ENCODE results near the gene KCTD2.

The KCTD2 gene

DNA sequence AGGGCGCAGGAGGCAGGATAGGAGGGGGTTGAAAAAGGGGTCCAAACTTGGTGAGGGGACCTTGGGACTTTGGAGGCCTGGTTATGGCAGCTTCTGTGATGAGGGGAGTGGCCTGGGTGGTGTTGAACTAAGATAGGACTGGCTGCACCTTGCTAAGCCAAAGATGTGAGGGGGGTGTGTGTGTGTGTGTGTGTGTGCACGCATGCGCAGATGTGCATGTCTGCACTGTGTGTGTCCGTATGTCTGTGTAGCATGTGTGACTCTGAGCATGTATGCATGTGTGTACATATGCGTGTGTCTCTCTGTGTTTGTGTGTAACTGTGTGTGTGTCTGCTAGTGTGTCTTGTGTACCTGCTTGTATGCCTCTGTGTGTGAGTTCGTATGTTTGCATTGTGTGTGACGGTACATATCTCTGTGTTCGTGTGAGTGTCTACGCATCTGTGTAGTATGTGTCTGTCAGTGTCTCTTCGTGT lies 44.9 kb downstream of the KCTD2 start:
- in situ Hi-C loops (cut with HindIII; ENCODE audit: low sequenced_read_pairs): no loop called here

GRCh38 chr17:75093548-75094158 lies 46.6 kb downstream of the KCTD2 start:
- DNase-seq (ENCODE audit: low read depth): no peak
- no peak overlapping the region for H3K4me3 ChIP-seq (ENCODE audit: low read depth, low read length)
- in situ Hi-C loops (cut with HindIII; ENCODE audit: low sequenced_read_pairs): no loop called here
- TF ChIP-seq CTCF (IDR thresholded peaks at IDR 0.05; ENCODE audit: low read depth, low read length, missing control alignments): no peak

More for the DNA sequence above, 44.9 kb downstream of the KCTD2 start:
- DNase-seq (ENCODE audit: low read depth): no peak
- no peak for TF ChIP-seq CTCF (IDR thresholded peaks at IDR 0.05; ENCODE audit: low read depth, low read length, missing control alignments)
- no peak overlapping the region for H3K4me3 ChIP-seq (ENCODE audit: low read depth, low read length)

- in situ Hi-C loops (cut with HindIII; ENCODE audit: low sequenced_read_pairs): no loop called here
- H3K4me3 ChIP-seq (ENCODE audit: low read depth, low read length): no peak overlapping the region
- TF ChIP-seq CTCF (IDR thresholded peaks at IDR 0.05; ENCODE audit: low read depth, low read length, missing control alignments): no peak
- no peak for DNase-seq (ENCODE audit: low read depth)
Observed at GRCh38 chr17:75094871-75095399, 47.9 kb downstream of the KCTD2 start.

- no peak overlapping the region for H3K4me3 ChIP-seq (ENCODE audit: low read depth, low read length)
- in situ Hi-C loops (cut with HindIII; ENCODE audit: low sequenced_read_pairs): no loop called here
- DNase-seq (ENCODE audit: low read depth): no peak
- no peak for TF ChIP-seq CTCF (IDR thresholded peaks at IDR 0.05; ENCODE audit: low read depth, low read length, missing control alignments)
Observed at GRCh38 chr17:75096082-75096625, 49.1 kb downstream of the KCTD2 start.

DNA sequence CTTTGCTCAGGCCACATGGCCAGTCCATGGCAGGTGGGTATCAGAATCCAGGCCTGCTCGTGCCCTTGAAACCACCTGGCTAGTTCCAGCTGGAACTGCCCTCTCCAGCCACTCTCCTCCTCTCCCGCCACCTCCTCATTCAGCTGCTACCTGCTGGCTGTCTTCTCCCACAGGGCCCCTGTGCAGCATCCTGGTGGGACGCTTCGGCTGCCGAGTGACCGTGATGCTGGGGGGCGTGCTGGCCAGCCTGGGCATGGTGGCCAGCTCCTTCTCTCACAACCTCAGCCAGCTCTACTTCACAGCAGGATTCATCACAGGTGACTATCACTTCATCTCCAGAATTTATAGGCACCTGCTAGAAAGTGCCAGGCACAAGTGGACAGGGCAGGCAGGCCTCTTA lies 50.8 kb downstream of the KCTD2 start:
- TF ChIP-seq CTCF (IDR thresholded peaks at IDR 0.05; ENCODE audit: low read depth, low read length, missing control alignments): no peak
- in situ Hi-C loops (cut with HindIII; ENCODE audit: low sequenced_read_pairs): no loop called here
- H3K4me3 ChIP-seq (ENCODE audit: low read depth, low read length): no peak overlapping the region
- no peak for DNase-seq (ENCODE audit: low read depth)

GRCh38 chr17:75098861-75099260 lies 51.8 kb downstream of the KCTD2 start:
- no peak overlapping the region for H3K4me3 ChIP-seq (ENCODE audit: low read depth, low read length)
- in situ Hi-C loops (cut with HindIII; ENCODE audit: low sequenced_read_pairs): no loop called here
- no peak for DNase-seq (ENCODE audit: low read depth)
- no peak for TF ChIP-seq CTCF (IDR thresholded peaks at IDR 0.05; ENCODE audit: low read depth, low read length, missing control alignments)

All from astrocyte of the cerebellum (primary cell).